B cell (primary cell): ENCODE measurements around the gene MLLT3. TPM values are rescaled to one million over a fixed set of nuclear protein-coding genes. Genes with fewer than 3 reads are reported as not detected.

Experiments
- ATAC-seq: fragments of 200-7000 bp; cut with Tn5 transposase; one replicate; pipeline ENCODE4 v1.10.0; 2021; ENCODE audit warnings: low read depth, mild to moderate bottlenecking, moderate number of reproducible peaks, moderate library complexity
- CTCF ChIA-PET: fragments of 350-600 bp; sonication (Branson Sonifier 250); formaldehyde crosslinking; loops from one replicate; lab custom pipeline; 2021; ENCODE audit warnings: antibody characterized with exemption, inconsistent platforms; lab: Charles Lee
- POLR2A ChIA-PET: fragments of 350-600 bp; sonication (Branson Sonifier 250); formaldehyde crosslinking; loops from one replicate; lab custom pipeline; 2021; ENCODE audit warnings: antibody characterized with exemption; lab: Charles Lee
- DNase-seq: peaks from one replicate; pipeline ENCODE4 v3.0.0; 2013
- H2AFZ ChIP-seq: 2 replicates; pipeline ENCODE4 v1.6.1; 2012; ENCODE audit warnings: mild to moderate bottlenecking, low read depth, low read length; ENCODE audit not compliant: insufficient read depth, poor library complexity, severe bottlenecking
- H3K27ac ChIP-seq, 2 donors: 1 replicate in 1 of 2; 2 replicates in 1 of 2; pipeline ENCODE4 v1.5.1; 2012 to 2013; ENCODE audit warnings: low read length in 2 of 2, mild to moderate bottlenecking in 2 of 2, moderate library complexity in 1 of 2
- H3K27me3 ChIP-seq, 4 experiments: fragments of 200-600 bp in 1 of 4; sonication (generic) in 1 of 4; replicated peaks in 1 of 4; 1 replicate in 2 of 4; 2 replicates in 2 of 4; pipeline versions ENCODE4 v1.6.1 to v1.7.0; 2013 to 2016; ENCODE audit warnings: low read length in 3 of 4, mild to moderate bottlenecking in 2 of 4, mixed read lengths in 1 of 4, moderate library complexity in 1 of 4; ENCODE audit not compliant: insufficient read depth in 4 of 4, control insufficient read depth in 3 of 4; ENCODE audit errors: control extremely low read depth in 1 of 4
- H3K36me3 ChIP-seq, 2 experiments: replicated peaks in 1 of 2; 1 replicate in 1 of 2; 2 replicates in 1 of 2; pipeline versions ENCODE4 v1.6.1 to v1.7.1; 2013; ENCODE audit warnings: low read length in 1 of 2; ENCODE audit not compliant: insufficient read depth in 2 of 2, control insufficient read depth in 1 of 2; ENCODE audit errors: control extremely low read depth in 1 of 2, extremely low read depth in 1 of 2
- H3K4me1 ChIP-seq, 2 donors: fragments of 200-600 bp in 1 of 2; sonication (generic) in 1 of 2; 1 replicate in 1 of 2; 2 replicates in 1 of 2; pipeline versions ENCODE4 v1.5.1 to v1.6.1; 2013 to 2017; ENCODE audit warnings: low read length in 2 of 2; ENCODE audit not compliant: control insufficient read depth in 2 of 2, insufficient read depth in 2 of 2
- H3K4me2 ChIP-seq: replicated peaks from 2 replicates; pipeline ENCODE3; 2012; ENCODE audit warnings: mild to moderate bottlenecking, low read depth, low read length; ENCODE audit not compliant: poor library complexity, severe bottlenecking
- H3K4me3 ChIP-seq, 5 experiments: fragments of 200-600 bp in 1 of 5; sonication (generic) in 1 of 5; 1 replicate in 3 of 5; 2 replicates in 2 of 5; pipeline versions ENCODE4 v1.5.1 to v1.7.0; 2011 to 2016; ENCODE audit warnings: low read length in 4 of 5, mild to moderate bottlenecking in 4 of 5, low read depth in 2 of 5, control low read depth in 1 of 5, moderate library complexity in 1 of 5; ENCODE audit not compliant: insufficient read depth in 1 of 5; ENCODE audit errors: control extremely low read depth in 1 of 5, extremely low read depth in 1 of 5
- H3K79me2 ChIP-seq: fragments of 200-600 bp; sonication (generic); one replicate; pipeline ENCODE4 v1.6.0; 2016; ENCODE audit warnings: low read length; ENCODE audit not compliant: control insufficient read depth, insufficient read depth
- H3K9ac ChIP-seq: fragments of 200-600 bp; sonication (generic); 2 replicates; pipeline ENCODE4 v1.6.1; 2017; ENCODE audit warnings: mild to moderate bottlenecking, low read length, moderate library complexity
- H3K9me3 ChIP-seq, 3 donors: one replicate each; pipeline versions ENCODE4 v1.6.1 to v1.7.1; 2013; ENCODE audit warnings: low read length in 2 of 3; ENCODE audit not compliant: control insufficient read depth in 2 of 3, insufficient read depth in 1 of 3; ENCODE audit errors: control extremely low read depth in 1 of 3
- H4K20me1 ChIP-seq: 2 replicates; pipeline ENCODE4 v1.6.0; 2012; ENCODE audit warnings: mild to moderate bottlenecking, low read length; ENCODE audit not compliant: insufficient read depth, control insufficient read depth, poor library complexity, severe bottlenecking
- H3K27ac Mint-ChIP-seq: one replicate; pipeline ENCODE4 v1.8.0; 2021; ENCODE audit warnings: mixed read lengths
- H3K27me3 Mint-ChIP-seq: one replicate; pipeline ENCODE4 v1.8.0; 2021; ENCODE audit warnings: mixed read lengths
- H3K4me1 Mint-ChIP-seq: one replicate; pipeline ENCODE4 v1.8.0; 2021; ENCODE audit warnings: mixed read lengths
- H3K4me3 Mint-ChIP-seq: one replicate; pipeline ENCODE4 v1.8.0; 2021; ENCODE audit warnings: mixed read lengths
- H3K9me3 Mint-ChIP-seq: one replicate; pipeline ENCODE4 v1.8.0; 2022; ENCODE audit warnings: mixed read lengths; ENCODE audit not compliant: insufficient read depth
- EZH2 ChIP-seq: IDR thresholded peaks from 2 replicates; pipeline ENCODE4 v1.6.1; 2012; ENCODE audit warnings: borderline replicate concordance, low read depth, mild to moderate bottlenecking, moderate library complexity, low read length; ENCODE audit not compliant: insufficient read depth, poor library complexity, severe bottlenecking
- WGBS: methylation state at CpG from one replicate; pipeline ENCODE4 v1.1.5; 2013; ENCODE audit warnings: missing lambda C conversion rate; ENCODE audit not compliant: insufficient coverage; 5-methylcytosine and 5-hydroxymethylcytosine counted together
- intact Hi-C: fragments of 100-400 bp; cut with micrococcal nuclease; formaldehyde crosslinking; loops from one replicate; pipeline ENCODE4 v1.10.0; 2022
- polyA plus RNA-seq: library from polyadenylated mRNA; depleted of rRNA; stranded (reverse); fragments of >200 nt; gene quantifications from 2 replicates; pipeline ENCODE4 v1.2.3, GENCODE V29; 2012
- total RNA-seq, 2 donors: library from RNA; stranded (reverse); fragments of 120-200 nt in 1 of 2; gene quantifications; 1 replicate in 1 of 2; 2 replicates in 1 of 2; pipeline versions ENCODE4 v1.2.3 to v1.2.4, GENCODE V29; 2013 to 2022
- TF ChIP-seq, protein P1 (sequence below): fragments of 200-600 bp; IDR thresholded peaks from one replicate; pipeline ENCODE4 v1.8.0; 2022; ENCODE audit warnings: antibody characterized with exemption, mild to moderate bottlenecking

The MLLT3 gene
- total and polyA plus RNA-seq, 2 donors (not counting 1 experiment from before 2014, with no cell fraction given) = 3.4 to 3.6 TPM

- Histone ChIP-seq H4K20me1 (no peaks in the 10 kb centered on the region), H3K4me2 (no peak overlapping the region), H3K27me3 (no peaks in the 10 kb centered on the region), H3K79me2 (no peaks in the 10 kb centered on the region), H3K4me3 (no peak overlapping the region), H3K9me3 (no peaks in the 10 kb centered on the region), H3K27ac (no peak overlapping the region), H3K36me3 (no peaks in the 10 kb centered on the region), H3K4me1 (no peaks in the 10 kb centered on the region), H2AFZ (no peak overlapping the region), H3K9ac (no peak overlapping the region)
- Mint-ChIP-seq H3K27me3 (peaks cover 6% of the 10 kb centered on the region), H3K9me3 (no peaks in the 10 kb centered on the region), H3K4me1 (no peaks in the 10 kb centered on the region), H3K4me3 (no peak overlapping the region), H3K27ac (no peak overlapping the region)
- TF ChIP-seq, protein P1, sequence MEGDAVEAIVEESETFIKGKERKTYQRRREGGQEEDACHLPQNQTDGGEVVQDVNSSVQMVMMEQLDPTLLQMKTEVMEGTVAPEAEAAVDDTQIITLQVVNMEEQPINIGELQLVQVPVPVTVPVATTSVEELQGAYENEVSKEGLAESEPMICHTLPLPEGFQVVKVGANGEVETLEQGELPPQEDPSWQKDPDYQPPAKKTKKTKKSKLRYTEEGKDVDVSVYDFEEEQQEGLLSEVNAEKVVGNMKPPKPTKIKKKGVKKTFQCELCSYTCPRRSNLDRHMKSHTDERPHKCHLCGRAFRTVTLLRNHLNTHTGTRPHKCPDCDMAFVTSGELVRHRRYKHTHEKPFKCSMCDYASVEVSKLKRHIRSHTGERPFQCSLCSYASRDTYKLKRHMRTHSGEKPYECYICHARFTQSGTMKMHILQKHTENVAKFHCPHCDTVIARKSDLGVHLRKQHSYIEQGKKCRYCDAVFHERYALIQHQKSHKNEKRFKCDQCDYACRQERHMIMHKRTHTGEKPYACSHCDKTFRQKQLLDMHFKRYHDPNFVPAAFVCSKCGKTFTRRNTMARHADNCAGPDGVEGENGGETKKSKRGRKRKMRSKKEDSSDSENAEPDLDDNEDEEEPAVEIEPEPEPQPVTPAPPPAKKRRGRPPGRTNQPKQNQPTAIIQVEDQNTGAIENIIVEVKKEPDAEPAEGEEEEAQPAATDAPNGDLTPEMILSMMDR = no peak
- no peak for TF ChIP-seq EZH2
- no peak for ATAC-seq
- CTCF ChIA-PET = no interaction called here
- POLR2A ChIA-PET = no interaction called here
- intact Hi-C loops = no loop called here
- no peak for DNase-seq
- WGBS = 94% methylated on average over 3 of the region's 4 CpGs
These were observed 55.9 kb downstream of the MLLT3 start for GRCh38 chr9:20566401-20566800.

- TF ChIP-seq, protein P1 = no peak
- TF ChIP-seq EZH2 = no peak
- Mint-ChIP-seq H3K4me3 (no peak overlapping the region), H3K4me1 (no peaks in the 10 kb centered on the region), H3K27ac (no peak overlapping the region), H3K27me3 (peaks cover 7% of the 10 kb centered on the region), H3K9me3 (no peaks in the 10 kb centered on the region)
- H3K4me3 ChIP-seq = no peak overlapping the region
- no peak for ATAC-seq
- H4K20me1 ChIP-seq = no peaks in the 10 kb centered on the region
- intact Hi-C loops = no loop called here
- no peak overlapping the region for H2AFZ ChIP-seq
- H3K36me3 ChIP-seq = no peaks in the 10 kb centered on the region
- ChIA-PET CTCF (no interaction called here), POLR2A (no interaction called here)
- no peaks in the 10 kb centered on the region for H3K4me1 ChIP-seq
- no peaks in the 10 kb centered on the region for H3K79me2 ChIP-seq
- no CpG with 5 or more reads among the region's 3 CpGs for WGBS
- no peak overlapping the region for H3K9ac ChIP-seq
- H3K4me2 ChIP-seq = no peak overlapping the region
- no peaks in the 10 kb centered on the region for H3K27me3 ChIP-seq
- DNase-seq = no peak
- no peak overlapping the region for H3K27ac ChIP-seq
- no peaks in the 10 kb centered on the region for H3K9me3 ChIP-seq
These were observed 57.6 kb downstream of the MLLT3 start for GRCh38 chr9:20564650-20565049.
